GM15510 (cell line): ENCODE data around the gene KCNN1.

Experiments
- POLR2A ChIP-seq: IDR thresholded peaks from 3 replicates; pipeline ENCODE4 v1.6.1; 2011; ENCODE audit warnings: borderline replicate concordance; ENCODE audit not compliant: insufficient read length; ENCODE audit errors: extremely low read depth

KCNN1 gene

DNA sequence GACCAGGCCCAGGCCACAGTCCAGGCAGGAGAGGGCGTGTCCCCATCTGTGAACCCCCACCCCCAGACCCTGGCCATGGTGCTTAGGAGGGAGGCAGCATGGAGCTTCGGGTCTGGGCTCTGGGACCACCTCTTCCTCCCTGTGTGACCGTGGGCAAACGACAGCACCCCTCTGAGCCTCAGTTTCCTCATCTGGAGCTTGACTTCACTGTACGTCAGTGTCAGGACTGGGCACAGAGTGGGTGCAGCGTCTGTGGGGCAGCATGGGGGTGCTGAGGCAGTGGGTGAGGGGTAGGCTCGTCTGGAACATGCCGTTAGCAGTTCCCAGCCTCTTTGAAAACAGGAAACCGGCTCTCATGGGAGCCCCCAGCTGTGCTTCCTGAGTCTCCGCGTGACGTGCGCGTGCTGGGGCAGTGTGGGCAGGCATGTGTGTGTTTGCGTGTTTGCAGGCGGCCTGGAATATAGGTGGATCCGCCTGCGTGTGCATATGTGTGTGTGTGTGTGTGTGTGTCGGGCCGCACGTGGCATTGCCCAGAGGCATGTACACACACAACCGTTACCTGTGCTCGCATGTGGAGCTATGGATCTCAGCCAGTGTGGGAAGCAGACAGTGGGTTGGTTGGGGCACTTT, 56.8 kb downstream of the KCNN1 start:
- no peak for TF ChIP-seq POLR2A

GRCh38 chr19:18027151-18027550, 60.2 kb downstream of the KCNN1 start:
- no peak for TF ChIP-seq POLR2A

DNA sequence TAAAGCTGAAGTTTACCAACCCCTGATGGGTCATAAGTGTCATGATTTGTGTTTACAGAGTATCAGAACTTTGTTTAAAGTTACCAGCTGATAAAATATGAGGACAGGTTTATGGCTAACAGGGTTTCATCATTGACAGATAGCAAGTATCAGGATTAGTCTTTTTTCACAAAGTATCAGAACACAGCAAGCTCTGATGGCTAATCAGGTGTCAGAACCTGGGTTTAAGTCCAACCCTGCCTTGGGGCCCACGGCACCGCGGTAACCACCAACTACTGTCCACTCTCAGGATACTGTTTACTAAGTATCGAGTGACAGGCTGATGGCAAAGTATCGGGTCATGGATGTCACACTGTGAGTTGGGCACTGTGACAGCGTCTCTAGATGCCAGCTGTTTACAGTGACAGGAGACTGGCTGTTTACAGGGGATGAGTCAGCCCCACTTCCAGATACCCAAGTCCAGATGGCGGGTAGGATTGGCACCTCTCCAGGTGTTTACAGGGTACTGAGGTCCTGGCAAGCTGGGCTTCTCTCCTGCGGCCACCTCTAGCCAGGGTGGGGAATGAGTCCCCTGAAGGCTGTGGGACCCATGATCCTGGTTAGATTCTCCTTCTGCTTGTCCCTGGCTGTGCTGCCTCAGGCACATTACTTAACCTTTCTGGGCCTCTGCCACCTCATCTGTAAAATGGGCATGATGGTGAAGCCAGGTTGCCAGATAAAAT, 62.9 kb downstream of the KCNN1 start:
- TF ChIP-seq POLR2A: no peak

GRCh38 chr19:18041054-18041453, 74.1 kb downstream of the KCNN1 start:
- TF ChIP-seq POLR2A: no peak

DNA sequence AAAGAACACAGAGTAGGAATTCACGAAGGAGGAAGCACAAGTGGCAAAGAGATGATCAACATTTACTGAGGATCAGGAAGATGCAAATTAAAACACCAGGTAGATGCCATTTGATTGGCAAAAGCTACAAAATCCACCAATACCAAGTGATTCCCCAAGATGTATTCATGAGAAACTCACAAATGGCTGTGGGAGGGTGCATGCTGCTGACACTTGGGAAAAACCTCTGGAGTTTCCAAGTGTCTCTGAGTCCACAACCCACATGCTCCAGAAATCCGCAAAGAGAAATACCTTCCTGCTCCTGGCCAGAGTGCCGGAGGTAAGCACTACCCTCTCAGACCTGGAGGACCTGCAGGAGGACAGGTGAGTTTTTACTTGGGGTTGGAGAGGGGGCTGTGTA, 76.8 kb downstream of the KCNN1 start:
- TF ChIP-seq POLR2A: no peak

DNA sequence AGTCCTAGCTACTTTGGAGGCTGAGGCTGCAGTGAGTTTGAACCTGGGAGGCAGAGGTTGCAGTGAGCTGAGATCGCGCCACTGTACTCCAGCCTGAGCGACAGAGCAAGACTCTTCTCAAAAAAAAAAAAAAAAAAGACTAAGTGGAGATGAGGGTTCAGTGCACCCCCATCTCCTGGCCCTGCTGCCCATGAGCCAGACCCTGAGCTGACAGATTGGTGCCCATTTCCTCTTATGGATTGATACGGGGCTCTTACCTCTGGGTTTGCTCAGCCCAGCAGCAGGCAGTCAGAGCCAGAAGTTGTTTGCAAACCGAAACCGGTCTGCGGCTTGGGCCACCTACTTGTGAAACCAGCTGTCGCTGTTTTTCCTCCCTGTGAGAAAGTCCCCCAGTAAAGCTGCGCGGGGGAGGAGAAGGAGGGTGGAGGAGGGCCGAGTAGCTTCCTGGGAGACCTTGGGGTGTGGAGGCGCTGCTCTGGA, 78.0 kb downstream of the KCNN1 start:
- TF ChIP-seq POLR2A: no peak

- TF ChIP-seq POLR2A: no peak
Measured at GRCh38 chr19:18045307-18046050, 78.6 kb downstream of the KCNN1 start.

GRCh38 chr19:18046059-18046718, 79.3 kb downstream of the KCNN1 start:
- TF ChIP-seq POLR2A: no peak

DNA sequence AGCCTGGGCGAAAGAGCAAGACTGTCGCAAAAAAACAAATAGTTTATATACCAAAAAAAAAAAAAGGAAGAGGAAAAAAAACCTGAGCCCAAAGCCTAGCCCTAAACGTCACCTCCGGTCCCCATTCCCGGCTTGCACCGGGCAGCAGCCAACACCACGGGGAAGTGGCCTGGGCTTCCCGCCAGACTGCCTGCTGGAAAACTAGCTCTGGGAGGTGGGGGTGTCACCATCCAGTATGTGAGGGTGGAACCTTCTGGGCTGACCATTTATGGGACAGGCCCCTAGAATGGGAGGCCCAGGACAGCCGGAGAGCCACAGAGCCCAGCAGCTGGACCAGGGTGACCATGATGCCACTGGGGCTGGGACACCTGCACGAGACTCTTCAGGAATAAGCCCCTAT, 82.5 kb downstream of the KCNN1 start:
- no peak for TF ChIP-seq POLR2A
